PFSK-1 (cell line): ENCODE measurements around the gene UTS2R.

Source experiments
- FOXP2 ChIP-seq: optimal IDR thresholded peaks from 2 replicates; pipeline ENCODE3; 2011; ENCODE audit warnings: borderline replicate concordance, control low read depth, inconsistent platforms; ENCODE audit not compliant: insufficient read depth; ENCODE audit errors: extremely low read length, extremely low read depth
- POLR2AphosphoS5 ChIP-seq: IDR thresholded peaks from 2 replicates; pipeline ENCODE4 v1.6.1; 2012; ENCODE audit warnings: low read depth, mild to moderate bottlenecking, control low read depth, low read length, moderate library complexity
- REST ChIP-seq, 2 experiments: IDR thresholded peaks; 2 replicates each; pipeline versions ENCODE4 v1.6.1 to v1.8.0; 2011 to 2012; ENCODE audit warnings: low read depth in 2 of 2, low read length in 2 of 2, control low read depth in 1 of 2, inconsistent platforms in 1 of 2, mild to moderate bottlenecking in 1 of 2, moderate library complexity in 1 of 2; ENCODE audit not compliant: insufficient read depth in 1 of 2
- SIN3A ChIP-seq: IDR thresholded peaks from 2 replicates; pipeline ENCODE4 v1.6.1; 2012; ENCODE audit warnings: mild to moderate bottlenecking, low read length, moderate library complexity, borderline replicate concordance; ENCODE audit not compliant: insufficient read depth
- TAF1 ChIP-seq: IDR thresholded peaks from 2 replicates; pipeline ENCODE4 v1.6.1; 2012; ENCODE audit warnings: low read length, control low read depth, borderline replicate concordance; ENCODE audit not compliant: insufficient read depth

UTS2R gene

DNA sequence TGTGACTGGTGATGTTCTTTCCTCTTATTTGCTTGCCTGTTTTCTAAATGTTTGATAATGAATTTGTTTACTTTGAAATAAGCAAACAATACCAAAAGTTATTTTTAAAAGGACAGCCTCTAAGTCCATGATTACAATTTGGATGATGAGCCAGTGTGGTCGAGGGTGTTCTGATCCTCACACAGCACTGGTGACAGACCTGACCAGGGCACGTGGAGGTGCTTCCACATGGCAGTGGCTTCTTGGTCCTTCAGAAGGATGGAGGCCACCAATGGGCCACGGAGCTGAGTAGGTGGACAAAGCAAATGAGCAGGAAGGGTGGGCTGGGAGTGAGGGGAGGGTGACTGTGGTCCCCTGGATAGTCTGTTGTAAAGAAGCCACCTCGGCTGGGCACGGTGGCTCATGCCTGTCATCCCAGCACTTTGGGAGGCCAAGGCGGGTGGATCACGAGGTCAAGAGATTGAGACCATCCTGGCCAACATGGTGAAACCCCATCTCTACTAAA, 16.7 kb upstream of the UTS2R start:
- TF ChIP-seq SIN3A (no peak), REST (IDR thresholded peaks at IDR 0.05; ENCODE audit: insufficient read depth in 1 of 2, low read depth in 2 of 2, low read length in 2 of 2) (no peak), TAF1 (no peak), POLR2AphosphoS5 (no peak), FOXP2 (no peak)

DNA sequence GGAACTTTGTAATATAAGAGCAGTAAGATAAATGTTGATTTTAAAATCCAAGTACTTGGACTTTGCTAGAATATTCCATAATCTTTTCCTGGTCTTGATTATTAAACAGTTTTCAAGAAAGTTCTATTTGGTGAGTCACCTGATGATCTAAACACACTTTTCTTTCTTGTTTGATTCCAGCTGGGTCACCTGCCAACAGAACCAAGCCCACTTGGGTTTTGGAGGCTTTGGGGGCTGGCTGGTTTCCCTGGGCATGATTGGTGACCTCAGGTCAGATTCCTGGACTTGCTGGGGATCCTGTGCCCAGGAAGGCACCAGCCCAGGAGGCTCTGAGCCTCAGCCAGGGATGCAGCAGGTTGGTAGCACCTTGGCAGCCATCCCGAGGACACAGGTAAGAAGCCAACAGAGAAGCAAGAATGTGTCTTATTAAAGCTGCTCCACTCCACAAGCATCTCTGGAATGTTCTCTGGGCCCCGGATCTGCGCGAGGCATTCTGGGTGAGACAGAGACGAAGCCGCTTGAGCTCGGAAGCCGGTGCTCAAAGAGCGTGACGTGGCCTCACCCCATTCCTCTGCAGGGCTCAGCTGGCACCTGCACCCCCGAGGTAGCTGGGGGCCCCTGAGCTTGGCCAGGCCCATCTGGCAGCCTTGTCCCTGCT, 15.7 kb upstream of the UTS2R start:
- TF ChIP-seq SIN3A: no peak
- no peak for TF ChIP-seq TAF1
- TF ChIP-seq POLR2AphosphoS5: no peak
- no peak for TF ChIP-seq FOXP2

DNA sequence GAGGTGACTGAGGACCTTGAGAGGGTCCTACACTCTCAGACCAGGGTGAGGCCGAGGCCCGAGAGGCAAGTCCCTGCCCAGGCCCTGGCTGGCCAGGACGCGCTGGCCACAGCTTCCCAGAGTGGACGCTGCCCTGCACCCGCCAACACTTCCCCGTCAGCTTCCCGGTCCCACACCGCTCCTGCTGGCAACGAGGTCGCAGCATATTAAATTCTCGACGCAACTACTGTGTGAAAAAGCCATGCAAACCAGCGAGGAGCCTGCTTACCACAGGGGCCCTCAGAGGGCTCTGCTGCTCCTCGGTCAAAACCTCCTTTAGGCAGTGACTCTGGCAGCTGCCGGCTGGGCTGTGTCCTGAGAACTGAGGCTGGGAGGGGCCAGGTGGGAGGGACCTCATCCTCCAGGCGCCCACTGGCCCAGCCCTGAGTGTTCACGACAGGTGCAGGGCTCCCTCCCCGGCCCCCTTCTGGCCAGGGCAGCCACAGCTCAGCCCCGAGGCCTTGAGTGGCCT, 14.7 kb upstream of the UTS2R start:
- TF ChIP-seq SIN3A (no peak), POLR2AphosphoS5 (no peak), TAF1 (no peak), REST (IDR thresholded peaks at IDR 0.05; ENCODE audit: insufficient read depth in 1 of 2, low read depth in 2 of 2, low read length in 2 of 2) (no peak), FOXP2 (no peak)

DNA sequence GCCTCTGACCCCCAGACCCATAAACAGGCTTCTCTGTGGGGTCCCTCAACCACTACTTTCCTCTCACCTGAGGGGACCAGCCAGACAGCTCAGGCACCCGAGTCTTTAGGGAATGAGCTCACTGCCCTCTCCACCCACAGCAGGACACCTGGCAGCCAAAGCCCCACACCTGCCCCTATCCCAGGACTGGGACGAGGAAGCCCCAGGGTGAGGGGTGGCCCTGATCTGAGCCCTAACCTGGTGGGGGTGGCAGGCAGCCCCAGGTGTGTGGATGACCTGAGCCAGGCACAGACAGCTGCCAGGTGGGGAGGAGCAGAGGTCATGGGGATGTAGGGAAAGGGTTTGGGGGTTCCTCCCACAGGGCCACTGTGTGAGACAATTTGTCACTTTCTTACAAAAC, 14.2 kb upstream of the UTS2R start:
- TF ChIP-seq POLR2AphosphoS5 (no peak), FOXP2 (no peak), SIN3A (no peak), TAF1 (no peak), REST (IDR thresholded peaks at IDR 0.05; ENCODE audit: insufficient read depth in 1 of 2, low read depth in 2 of 2, low read length in 2 of 2) (no peak)

DNA sequence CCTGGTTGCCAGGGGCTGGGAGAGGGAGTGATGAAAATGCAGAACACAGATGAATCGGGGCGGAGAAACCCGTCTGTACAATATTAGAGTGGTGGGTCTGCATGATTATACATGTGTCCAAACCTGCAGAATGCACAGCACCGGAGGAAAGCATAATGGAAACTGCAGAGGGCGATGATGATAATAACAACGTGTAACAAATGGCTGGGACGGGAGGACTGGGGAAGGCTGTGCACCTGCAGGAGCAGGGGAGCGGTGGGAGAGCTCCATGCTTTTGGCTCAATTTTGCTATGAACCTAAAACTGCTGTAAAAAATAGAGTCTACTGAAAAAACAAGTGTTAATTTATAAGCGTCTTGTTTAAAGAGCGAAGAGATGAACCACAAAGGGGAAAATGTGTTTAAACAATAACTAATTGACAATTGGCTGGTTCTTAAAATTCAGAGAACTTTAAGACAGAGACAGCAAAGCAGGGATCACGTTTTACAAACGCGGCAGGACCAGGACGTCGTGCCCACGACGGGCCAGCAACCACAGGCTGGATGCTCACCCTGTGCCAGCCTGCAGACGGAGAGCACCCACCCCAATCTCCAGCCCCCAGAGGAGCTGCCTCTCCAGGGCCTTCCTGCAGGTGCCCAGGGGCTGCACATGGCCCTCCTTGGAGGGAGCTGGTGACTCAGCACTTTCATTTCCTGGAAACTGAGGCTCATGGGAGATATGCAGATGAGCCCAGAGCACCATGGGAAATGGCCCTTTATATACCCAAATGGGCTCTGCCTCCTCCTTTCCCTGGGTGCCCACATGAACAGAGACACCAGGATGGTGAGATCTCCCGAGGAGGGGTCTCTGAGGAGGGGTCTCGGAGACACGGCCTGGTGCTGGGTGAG, 12.9 kb upstream of the UTS2R start, which contains the start of gene TEX19:
Gene TEX19 (plus strand): TSS at position 783 of the 886 bp plus-strand sequence. CDS start 2,904 bp downstream, outside the sequence.
- TF ChIP-seq REST (IDR thresholded peaks at IDR 0.05; ENCODE audit: insufficient read depth in 1 of 2, low read depth in 2 of 2, low read length in 2 of 2): no peak
- TF ChIP-seq POLR2AphosphoS5: no peak
- no peak for TF ChIP-seq FOXP2
- no peak for TF ChIP-seq TAF1
- TF ChIP-seq SIN3A: no peak
